HG03196 (cell line): ENCODE measurements around the gene TIMM29.
"Not testable (repeated sequence)": the region's sequence is repeated elsewhere in the genome, so short reads cannot be mapped to it uniquely, and the experiment has no call there.

ENCODE experiments used
- ATAC-seq: cut with Tn5 transposase; IDR thresholded peaks from one replicate; pipeline ENCODE4 v1.9.1; 2021; ENCODE audit not compliant: unreplicated experiment

The TIMM29 gene

GRCh38 chr19:10936661-10937084 lies 8.1 kb downstream of the TIMM29 start:
- no peak for ATAC-seq

GRCh38 chr19:10941649-10942048 lies 13.0 kb downstream of the TIMM29 start:
- not testable (repeated sequence) for ATAC-seq

- not testable (repeated sequence) for ATAC-seq
These were observed 14.8 kb downstream of the TIMM29 start for GRCh38 chr19:10943412-10943811.

GRCh38 chr19:10945264-10945663 lies 16.7 kb downstream of the TIMM29 start:
- no peak for ATAC-seq

GRCh38 chr19:10946958-10947657 lies 18.5 kb downstream of the TIMM29 start:
- no peak for ATAC-seq

- no peak for ATAC-seq
These were observed 24.2 kb downstream of the TIMM29 start for GRCh38 chr19:10952809-10953208.

GRCh38 chr19:10959277-10959968 lies 30.8 kb downstream of the TIMM29 start:
- not testable (repeated sequence) for ATAC-seq

GRCh38 chr19:10960314-10961072 lies 31.9 kb downstream of the TIMM29 start, which contains the start of gene SMARCA4:
TSS of gene SMARCA4 (plus strand) at chr19:10961030. CDS start at chr19:10984152, 23,122 bp downstream.
- peak; percentile 66 for ATAC-seq

- ATAC-seq: peak; percentile 37
These were observed 32.7 kb downstream of the TIMM29 start for GRCh38 chr19:10961073-10961860.

GRCh38 chr19:10962863-10963262 lies 34.3 kb downstream of the TIMM29 start:
- no peak for ATAC-seq

- ATAC-seq: no peak
These were observed 35.3 kb downstream of the TIMM29 start for GRCh38 chr19:10963865-10964264.

- ATAC-seq: no peak
These were observed 36.3 kb downstream of the TIMM29 start for GRCh38 chr19:10964903-10965302.

GRCh38 chr19:10965398-10965797 lies 36.8 kb downstream of the TIMM29 start:
- no peak for ATAC-seq

- ATAC-seq: no peak
These were observed 38.2 kb downstream of the TIMM29 start for GRCh38 chr19:10966809-10967208.

GRCh38 chr19:10968527-10969135 lies 40.0 kb downstream of the TIMM29 start:
- no peak for ATAC-seq

- no peak for ATAC-seq
These were observed 42.6 kb downstream of the TIMM29 start for GRCh38 chr19:10971107-10971726.

- ATAC-seq: no peak
These were observed 46.9 kb downstream of the TIMM29 start for GRCh38 chr19:10975374-10976130.

GRCh38 chr19:10976131-10976892 lies 47.7 kb downstream of the TIMM29 start:
- ATAC-seq: no peak

- ATAC-seq: no peak
These were observed 49.1 kb downstream of the TIMM29 start for GRCh38 chr19:10977742-10978092.
